NT2/D1 (cell line): ENCODE measurements around the gene ZNF292.

Source experiments
- SUZ12 ChIP-seq: IDR thresholded peaks from 2 replicates; pipeline ENCODE4 v1.6.1; 2011; ENCODE audit not compliant: insufficient read length, insufficient read depth; ENCODE audit errors: extremely low read depth
- YY1 ChIP-seq: IDR thresholded peaks from 2 replicates; pipeline ENCODE4 v1.6.1; 2011; ENCODE audit not compliant: insufficient read length, insufficient read depth

GRCh38 chr6:87155842-87156815 is 764 bp downstream of the ZNF292 start:
- TF ChIP-seq YY1 (no peak), SUZ12 (no peak)
